Esophagus muscularis mucosa (tissue), 4 donors: ENCODE measurements around the gene TNC. TPM values are rescaled to one million over a fixed set of nuclear protein-coding genes. Genes with fewer than 3 reads are reported as not detected.

ENCODE experiments used
- DNase-seq: peaks from one replicate; pipeline ENCODE4 v3.0.0-alpha.2; 2017; ENCODE audit errors: extremely low spot score
- H3K27ac ChIP-seq, 4 donors: fragments of 200-600 bp; sonication (generic); replicated peaks in 1 of 4; 1 replicate in 3 of 4; 2 replicates in 1 of 4; pipeline ENCODE4 v1.5.1; 2016 to 2019; ENCODE audit warnings: mild to moderate bottlenecking in 1 of 4
- H3K27me3 ChIP-seq, 4 donors: fragments of 200-600 bp; sonication (generic); one replicate each; pipeline versions ENCODE4 v1.5.1 to v1.6.0; 2016 to 2019
- H3K36me3 ChIP-seq, 4 donors: fragments of 200-600 bp; sonication (generic); one replicate each; pipeline ENCODE4 v1.5.1; 2016 to 2019
- H3K4me1 ChIP-seq, 4 donors: fragments of 200-600 bp; sonication (generic); one replicate each; pipeline ENCODE4 v1.5.1; 2016 to 2019
- H3K4me3 ChIP-seq, 4 donors: fragments of 200-600 bp; sonication (generic); 1 replicate in 2 of 4; 2 replicates in 2 of 4; pipeline ENCODE4 v1.5.1; 2016 to 2019; ENCODE audit warnings: mild to moderate bottlenecking in 4 of 4, moderate library complexity in 1 of 4
- H3K9me3 ChIP-seq, 4 donors: fragments of 200-600 bp; sonication (generic); 1 replicate in 3 of 4; 2 replicates in 1 of 4; pipeline ENCODE4 v1.5.1; 2016 to 2019
- CTCF ChIP-seq, 3 experiments: fragments of 200-600 bp in 2 of 3; fragments of 450-650 bp in 1 of 3; sonication (generic) in 2 of 3; IDR thresholded peaks; one replicate each; pipeline ENCODE4 v1.5.1; 2017 to 2019; ENCODE audit warnings: antibody characterized with exemption in 3 of 3, mild to moderate bottlenecking in 2 of 3, moderate library complexity in 1 of 3
- EP300 ChIP-seq: sonication (generic); formaldehyde crosslinking; IDR thresholded peaks from one replicate; pipeline ENCODE4 v1.6.1; 2017; ENCODE audit warnings: antibody characterized with exemption
- POLR2A ChIP-seq: fragments of 450-650 bp; IDR thresholded peaks from one replicate; pipeline ENCODE4 v1.6.1; 2017; ENCODE audit warnings: antibody characterized with exemption, moderate library complexity, mild to moderate bottlenecking, low read depth
- POLR2AphosphoS5 ChIP-seq, 2 donors: sonication (generic); formaldehyde crosslinking; IDR thresholded peaks; one replicate each; pipeline ENCODE4 v1.6.1; 2017; ENCODE audit warnings: antibody characterized with exemption in 2 of 2
- WGBS: methylation state at CpG from one replicate; pipeline ENCODE4 v1.1.5; 2018; 5-methylcytosine and 5-hydroxymethylcytosine counted together
- intact Hi-C: fragments of 100-400 bp; cut with DNase I; formaldehyde crosslinking; loops from one replicate; pipeline ENCODE4 v1.15.1; 2023
- total RNA-seq, 4 donors: library from RNA; depleted of rRNA; stranded (reverse); fragments of >200 nt; gene quantifications; one replicate each; pipeline versions ENCODE4 v1.1.0 to v1.2.1, GENCODE V29; 2016

The TNC gene
- total RNA-seq, 4 donors from 2014 or later, result 216 to 576 (median 478) TPM

- TF ChIP-seq POLR2AphosphoS5 (IDR thresholded peaks at IDR 0.05), result peak; percentile 7 to 45
- no peak for TF ChIP-seq POLR2A
- no peak for DNase-seq
- Histone ChIP-seq H3K27ac (no peak overlapping the region), H3K4me3 (no peak overlapping the region), H3K4me1 (peaks cover 0 to 38% (median 5%) of the 10 kb centered on the region in 4 donors), H3K36me3 (peaks cover 0 to 78% (median 56%) of the 10 kb centered on the region in 4 donors), H3K9me3 (no peaks in the 10 kb centered on the region), H3K27me3 (no peaks in the 10 kb centered on the region)
- WGBS, result 88% methylated on average over 11 of the region's 22 CpGs
- intact Hi-C loops, result no loop called here
These were observed 32.1 kb downstream of the TNC start for GRCh38 chr9:115085773-115086377.

DNA sequence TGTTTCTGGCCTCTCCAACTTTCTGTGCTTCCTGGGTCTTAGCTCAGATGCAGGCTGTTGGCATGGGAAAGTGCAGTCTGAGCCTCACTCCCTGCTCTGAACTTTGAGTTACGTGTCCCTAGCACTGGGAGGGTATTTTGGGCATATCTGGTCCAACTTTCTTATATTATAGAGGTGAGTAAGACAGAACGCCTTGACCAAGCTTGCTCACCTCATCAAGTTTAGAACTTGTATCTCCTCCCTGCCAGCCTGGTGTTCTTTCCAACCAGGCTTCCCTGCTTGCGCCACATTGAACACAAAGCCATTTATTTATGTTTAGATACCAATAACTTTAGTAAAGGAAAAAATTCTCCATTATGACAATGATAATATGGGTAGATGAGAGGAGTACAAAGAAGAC, 33.2 kb downstream of the TNC start:
- Histone ChIP-seq H3K36me3 (peaks cover 0 to 77% (median 48%) of the 10 kb centered on the region in 4 donors), H3K4me1 (peaks cover 0 to 39% (median 8%) of the 10 kb centered on the region in 4 donors), H3K4me3 (no peak overlapping the region), H3K27me3 (no peaks in the 10 kb centered on the region), H3K9me3 (no peaks in the 10 kb centered on the region), H3K27ac (peak overlapping the region in 1 of 4 donors; percentile 22)
- intact Hi-C loops, result no loop called here
- WGBS, result 91% methylated on average over 3 of the region's 3 CpGs
- DNase-seq, result no peak
- no peak for TF ChIP-seq EP300
- no peak for TF ChIP-seq POLR2AphosphoS5 (IDR thresholded peaks at IDR 0.05)
- TF ChIP-seq POLR2A, result no peak
- no peak for TF ChIP-seq CTCF (IDR thresholded peaks at IDR 0.05)

DNA sequence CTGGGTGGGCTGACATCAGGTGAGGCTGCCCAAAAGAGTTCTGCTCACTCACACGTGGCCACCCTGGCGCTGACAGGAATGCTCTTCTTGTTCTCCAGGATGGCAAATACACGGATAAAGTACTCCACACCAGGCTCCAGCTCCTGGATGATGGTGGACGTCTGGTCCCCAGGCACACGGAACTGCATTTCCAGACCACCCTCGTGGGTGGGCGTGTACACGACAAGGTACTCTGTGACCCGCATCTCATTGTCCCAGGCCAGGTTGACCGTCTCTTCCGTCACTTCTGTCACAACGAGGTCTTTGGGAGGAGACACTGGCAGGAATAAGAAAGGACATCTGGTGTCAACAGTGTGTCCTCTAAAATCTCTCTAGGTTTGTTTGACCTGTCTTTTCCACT, 33.8 kb downstream of the TNC start:
- intact Hi-C loops, result no loop called here
- peak in 1 of 2 donors; percentile 11 for TF ChIP-seq POLR2AphosphoS5 (IDR thresholded peaks at IDR 0.05)
- no peak for TF ChIP-seq POLR2A
- Histone ChIP-seq H3K36me3 (peaks cover 0 to 77% (median 46%) of the 10 kb centered on the region in 4 donors), H3K27me3 (no peaks in the 10 kb centered on the region), H3K27ac (peak overlapping the region in 1 of 4 donors; percentile 22), H3K4me1 (peaks cover 0 to 35% (median 7%) of the 10 kb centered on the region in 4 donors), H3K4me3 (no peak overlapping the region), H3K9me3 (no peaks in the 10 kb centered on the region)
- 92% methylated on average over 12 of the region's 12 CpGs for WGBS
- no peak for DNase-seq

GRCh38 chr9:115080242-115080641, 37.7 kb downstream of the TNC start:
- TF ChIP-seq EP300, result no peak
- TF ChIP-seq POLR2AphosphoS5 (IDR thresholded peaks at IDR 0.05), result no peak
- no peak for TF ChIP-seq CTCF (IDR thresholded peaks at IDR 0.05)
- no peaks in the 10 kb centered on the region for H3K9me3 ChIP-seq
- WGBS, result 69% methylated on average over 3 of the region's 3 CpGs
- H3K36me3 ChIP-seq, result peaks cover 0 to 84% (median 59%) of the 10 kb centered on the region in 4 donors
- no peaks in the 10 kb centered on the region for H3K27me3 ChIP-seq
- no peak overlapping the region for H3K4me3 ChIP-seq
- no peak for DNase-seq
- intact Hi-C loops, result no loop called here
- H3K4me1 ChIP-seq, result peaks cover 0 to 26% (median 4%) of the 10 kb centered on the region in 4 donors
- H3K27ac ChIP-seq, result peak overlapping the region in 1 of 4 donors; percentile 25

DNA sequence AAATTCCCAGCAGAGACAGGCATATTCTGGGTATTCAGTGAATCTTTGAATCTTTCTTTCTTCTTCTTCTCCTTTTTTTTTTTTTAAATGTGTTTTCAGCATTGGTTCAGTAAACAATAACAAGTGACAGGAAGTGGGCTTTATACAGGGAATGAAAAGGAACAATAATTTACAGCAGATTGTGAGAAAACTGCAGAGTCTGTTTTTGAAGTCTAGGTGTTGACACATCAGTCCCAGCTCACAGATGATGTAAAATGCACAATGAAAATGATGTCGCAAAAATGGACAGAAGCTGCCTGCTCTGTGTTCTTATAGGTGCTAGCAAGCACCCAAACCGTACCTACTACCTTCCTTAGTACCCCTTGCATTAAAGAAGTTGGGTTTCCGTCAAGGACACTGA, 38.8 kb downstream of the TNC start:
- no peak for DNase-seq
- TF ChIP-seq POLR2AphosphoS5 (IDR thresholded peaks at IDR 0.05) (no peak), CTCF (IDR thresholded peaks at IDR 0.05) (no peak), POLR2A (no peak), EP300 (no peak)
- WGBS, result 84% methylated on average over 3 of the region's 3 CpGs
- Histone ChIP-seq H3K36me3 (peaks cover 0 to 86% (median 64%) of the 10 kb centered on the region in 4 donors), H3K4me1 (peaks cover 0 to 26% (median 4%) of the 10 kb centered on the region in 4 donors), H3K4me3 (no peak overlapping the region), H3K27ac (peak overlapping the region in 1 of 4 donors; percentile 28), H3K27me3 (no peaks in the 10 kb centered on the region), H3K9me3 (no peaks in the 10 kb centered on the region)
- intact Hi-C loops, result no loop called here
